Stimulated activated CD8-positive, alpha-beta memory T cell treated with anti-CD3 and anti-CD28 coated beads, Interleukin-15, amount 100 ng/mL, for 4 hours (primary cell): ENCODE measurements around the gene CTXND2.
"Not testable (repeated sequence)": the region's sequence is repeated elsewhere in the genome, so short reads cannot be mapped to it uniquely, and the experiment has no call there.

Experiments used
- DNase-seq, 2 donors: peaks; one replicate each; pipeline ENCODE4 v3.0.0-alpha.2; 2020; ENCODE audit warnings: low read depth in 2 of 2

Gene CTXND2

DNA sequence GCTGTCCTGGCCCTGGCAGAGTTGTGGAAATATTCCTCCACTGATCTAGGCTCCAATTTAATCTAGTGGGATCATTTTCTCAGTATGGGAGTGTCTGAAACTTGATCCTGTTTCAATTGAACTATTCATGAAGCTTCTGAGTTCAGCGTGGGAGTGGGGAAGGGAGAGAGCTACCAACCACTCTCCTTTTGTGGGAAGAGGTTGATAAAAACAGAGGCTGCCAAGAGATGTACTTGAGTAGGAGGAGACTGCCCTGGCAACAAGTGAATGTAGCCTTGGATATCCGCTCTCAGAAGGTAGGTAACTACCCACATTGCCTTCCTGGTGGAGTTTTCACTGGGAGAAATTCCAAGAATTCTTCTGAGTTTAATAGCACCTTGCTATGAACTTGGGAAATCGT, at the start of gene CTXND2:
CTXND2 (plus strand) TSS at position 119 of the 400 bp plus-strand sequence. CDS start 25,179 bp downstream, outside the sequence.
- no peak for DNase-seq

DNA sequence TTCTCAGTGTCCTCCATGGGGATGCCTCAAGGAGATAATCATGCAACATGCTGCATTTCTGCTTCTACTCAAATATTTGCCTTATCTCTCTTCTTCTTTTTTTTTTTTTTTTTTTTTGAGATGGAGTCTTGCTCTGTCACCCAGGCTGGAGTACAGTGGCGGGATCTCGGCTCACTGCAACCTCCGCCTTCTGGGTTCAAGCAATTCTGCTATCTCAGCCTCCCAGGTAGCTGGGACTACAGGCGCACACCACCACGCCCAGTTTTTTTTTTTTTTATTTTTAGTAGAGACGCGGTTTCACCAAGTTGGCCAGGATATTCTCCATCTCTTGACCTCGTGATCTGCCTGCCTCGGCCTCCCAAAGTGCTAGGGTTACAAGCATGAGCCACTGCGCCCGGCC, 46.1 kb upstream of the CTXND2 start:
- not testable (repeated sequence) for DNase-seq

DNA sequence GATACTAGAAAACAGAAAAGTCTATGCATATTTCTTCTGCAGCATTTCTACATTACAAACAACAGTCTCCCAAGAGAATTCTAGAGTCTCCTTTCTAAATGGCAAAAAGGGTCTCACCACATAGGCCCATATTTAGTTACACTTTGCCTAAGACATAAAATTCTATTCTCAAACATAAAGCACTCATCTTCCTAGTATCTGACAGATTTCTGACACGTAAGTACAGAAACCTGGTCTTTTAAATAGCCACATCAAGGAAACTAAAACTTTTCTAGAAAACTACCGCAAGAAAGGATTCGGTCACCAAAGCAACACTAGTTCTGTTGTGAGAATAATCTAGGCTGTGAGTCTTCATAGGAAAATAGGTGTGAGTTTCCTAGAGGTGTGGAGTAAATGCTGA, 45.3 kb upstream of the CTXND2 start:
- DNase-seq: no peak

DNA sequence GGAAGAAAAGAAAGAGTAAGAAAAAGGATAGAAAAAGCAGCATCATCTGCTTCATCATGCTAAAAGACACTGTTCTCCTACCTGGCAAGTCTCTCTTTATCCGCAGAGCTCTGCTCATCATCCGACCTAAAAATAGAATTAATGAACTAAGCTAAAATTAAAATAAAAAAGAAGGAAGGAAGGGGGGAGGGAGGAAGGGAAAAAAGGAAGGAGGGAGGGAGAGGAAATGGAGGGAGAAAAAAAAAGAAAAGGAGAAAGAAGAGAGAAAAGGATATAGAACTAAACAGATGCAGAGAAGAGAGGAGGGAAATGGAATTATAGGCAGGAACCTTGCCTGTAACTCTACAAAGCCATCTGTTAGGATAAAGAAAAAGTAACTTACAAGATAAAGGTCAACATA, 44.6 kb upstream of the CTXND2 start:
- DNase-seq: no peak

DNA sequence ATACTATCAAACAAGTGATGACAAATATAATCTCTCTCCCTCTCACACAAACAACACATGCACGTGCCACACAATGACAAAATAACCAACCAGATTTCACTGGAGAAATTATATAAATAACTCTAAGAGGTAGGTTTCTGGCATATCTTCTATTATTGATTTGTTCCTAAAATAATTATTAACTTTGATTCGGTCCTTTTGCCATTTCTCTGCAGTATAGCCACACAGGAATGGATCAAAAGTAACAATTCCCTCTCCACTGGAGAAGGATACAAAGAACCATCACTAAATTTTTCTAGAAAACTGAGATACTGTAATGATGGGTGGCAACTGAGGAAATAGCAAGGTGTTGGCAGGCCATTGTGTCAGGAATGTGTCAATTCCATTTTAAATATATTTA, 44.0 kb upstream of the CTXND2 start:
- no peak for DNase-seq

DNA sequence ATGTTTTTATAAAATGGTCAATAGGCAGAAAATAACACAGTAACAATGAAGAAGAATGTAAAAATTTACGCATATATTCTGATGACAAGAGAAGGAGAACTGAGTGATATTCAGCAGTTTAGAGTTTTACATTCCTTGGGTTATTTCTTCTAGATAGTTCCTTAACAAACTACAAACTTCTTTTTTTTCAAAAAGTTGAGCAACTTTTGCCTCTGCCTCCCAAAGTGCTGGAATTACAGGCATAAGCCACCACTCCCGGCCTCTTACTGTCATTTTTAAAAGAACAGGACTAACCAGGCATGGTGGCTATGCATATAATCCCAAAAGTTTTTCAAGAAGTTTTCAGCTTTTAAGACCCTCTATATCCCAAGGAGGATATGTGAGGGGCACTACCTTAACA, 43.5 kb upstream of the CTXND2 start:
- DNase-seq: no peak

DNA sequence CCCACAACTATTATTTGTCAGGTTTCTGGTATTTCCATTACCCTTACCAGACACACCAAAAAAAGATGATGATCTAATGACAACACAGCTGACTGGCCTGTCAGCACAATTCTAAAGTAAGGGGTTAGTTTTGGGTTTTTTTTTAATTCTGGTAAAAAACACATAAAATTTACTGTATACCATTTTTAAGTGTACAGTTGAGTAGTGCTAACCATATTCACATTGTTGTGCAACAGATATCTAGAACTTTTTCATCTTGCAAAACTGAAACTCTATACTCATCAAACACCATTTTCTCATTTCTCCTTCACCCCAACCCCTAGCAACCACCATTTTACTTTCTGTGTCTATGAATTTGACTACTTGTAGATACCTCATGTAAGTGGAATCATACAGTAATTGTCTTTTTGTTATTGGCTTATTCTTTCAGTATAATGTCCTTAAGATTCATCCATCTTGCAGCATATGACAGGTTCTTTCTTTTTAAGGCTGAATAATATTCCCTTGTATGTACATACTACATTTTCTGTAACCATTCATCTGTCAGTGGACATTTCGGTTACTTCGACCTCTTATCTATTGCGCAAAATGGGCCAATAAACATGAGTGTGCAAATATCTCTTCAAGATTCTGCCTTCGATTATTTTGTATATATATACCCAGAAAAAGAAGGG, 40.3 kb upstream of the CTXND2 start:
- no peak for DNase-seq

DNA sequence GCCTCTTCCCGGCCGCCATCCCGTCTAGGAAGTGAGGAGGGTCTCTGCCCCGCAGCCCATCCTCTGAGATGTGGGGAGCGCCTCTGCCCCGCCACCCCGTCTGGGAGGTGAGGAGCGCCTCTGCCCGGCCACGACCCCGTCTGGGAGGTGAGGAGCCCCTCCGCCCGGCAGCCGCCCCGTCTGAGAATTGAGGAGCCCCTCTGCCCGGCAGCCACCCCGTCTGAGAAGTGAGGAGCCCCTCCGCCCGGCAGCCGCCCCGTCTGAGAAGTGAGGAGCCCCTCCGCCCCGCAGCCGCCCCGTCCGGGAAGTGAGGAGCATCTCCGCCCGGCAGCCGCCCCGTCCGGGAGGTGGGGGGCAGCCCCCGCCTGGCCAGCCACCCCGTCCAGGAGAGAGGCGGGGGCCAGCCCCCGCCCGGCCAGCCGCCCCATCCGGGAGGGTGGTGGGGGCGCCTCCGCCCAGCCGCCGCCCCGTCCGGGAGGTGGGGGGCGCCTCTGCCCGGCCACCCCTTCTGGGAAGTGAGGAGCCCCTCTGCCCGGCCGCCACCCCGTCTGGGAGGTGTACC, 36.1 kb upstream of the CTXND2 start:
- DNase-seq: not testable (repeated sequence)

DNA sequence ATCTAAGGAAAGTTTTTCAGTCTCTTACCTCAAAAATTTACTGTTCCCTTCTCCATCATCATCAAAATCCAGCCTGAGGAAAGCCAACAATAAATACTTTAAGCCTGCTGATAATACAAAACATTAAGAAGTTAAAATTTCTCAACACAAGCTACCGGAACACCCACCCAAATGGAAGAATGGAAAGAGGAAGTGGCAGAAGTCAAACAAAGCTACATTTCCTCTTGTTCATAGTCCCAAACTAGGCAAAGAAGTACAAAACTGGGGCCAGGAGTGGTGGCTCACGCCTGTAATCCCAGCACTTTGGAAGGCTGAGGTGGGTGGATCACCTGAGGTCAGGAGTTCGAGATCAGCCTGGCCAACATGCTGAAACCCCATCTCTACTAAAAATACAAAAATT, 34.2 kb upstream of the CTXND2 start:
- not testable (repeated sequence) for DNase-seq

DNA sequence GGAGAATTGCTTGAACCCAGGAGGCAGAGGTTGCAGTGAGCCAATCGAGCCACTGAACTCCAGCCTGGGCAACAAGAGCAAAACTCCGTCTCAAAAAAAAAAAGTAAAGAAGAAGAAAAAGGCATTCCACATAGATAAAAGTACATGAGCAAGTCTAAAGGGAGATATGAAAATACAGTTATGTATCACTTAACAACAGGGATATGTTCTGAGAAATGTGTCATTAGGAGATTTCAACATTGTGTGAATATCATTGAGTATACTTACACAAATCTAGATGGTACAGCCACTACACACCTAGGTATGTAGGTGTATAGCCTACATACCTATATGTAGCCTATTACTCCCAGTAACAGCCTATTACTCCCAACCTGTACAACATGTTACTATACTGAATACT, 23.2 kb upstream of the CTXND2 start:
- no peak for DNase-seq

DNA sequence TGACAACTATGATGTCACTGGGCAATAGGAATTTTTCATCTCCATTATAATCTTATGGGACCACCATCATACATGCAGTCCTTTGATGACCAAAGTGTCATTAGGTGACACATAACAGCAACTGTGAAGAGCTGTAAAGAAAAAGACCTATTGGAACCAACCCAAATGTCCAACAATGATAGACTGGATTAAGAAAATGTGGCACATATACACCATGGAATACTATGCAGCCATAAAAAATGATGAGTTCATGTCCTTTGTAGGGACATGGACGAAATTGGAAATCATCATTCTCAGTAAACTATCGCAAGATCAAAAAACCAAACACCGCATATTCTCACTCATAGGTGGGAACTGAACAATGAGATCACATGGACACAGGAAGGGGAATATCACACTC, 22.7 kb upstream of the CTXND2 start:
- not testable (repeated sequence) for DNase-seq

DNA sequence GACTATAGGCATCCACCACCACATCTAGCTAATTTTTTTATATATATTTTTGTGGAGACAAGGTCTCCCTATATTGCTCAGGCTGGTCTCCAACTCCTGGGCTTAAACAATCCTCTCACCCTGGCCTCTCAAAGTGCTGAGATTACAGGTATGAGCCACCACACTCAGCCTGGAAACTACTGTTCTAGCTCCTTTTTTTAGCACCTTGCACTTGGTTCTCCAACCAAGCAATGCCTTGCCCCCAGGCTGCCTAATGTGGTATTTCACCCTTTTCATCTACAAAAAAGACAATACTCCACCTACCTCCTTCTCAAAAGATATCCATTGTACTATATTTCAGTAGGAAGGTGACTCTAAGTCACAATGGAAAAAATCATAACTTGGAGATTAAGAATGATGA, 17.3 kb upstream of the CTXND2 start:
- no peak for DNase-seq

DNA sequence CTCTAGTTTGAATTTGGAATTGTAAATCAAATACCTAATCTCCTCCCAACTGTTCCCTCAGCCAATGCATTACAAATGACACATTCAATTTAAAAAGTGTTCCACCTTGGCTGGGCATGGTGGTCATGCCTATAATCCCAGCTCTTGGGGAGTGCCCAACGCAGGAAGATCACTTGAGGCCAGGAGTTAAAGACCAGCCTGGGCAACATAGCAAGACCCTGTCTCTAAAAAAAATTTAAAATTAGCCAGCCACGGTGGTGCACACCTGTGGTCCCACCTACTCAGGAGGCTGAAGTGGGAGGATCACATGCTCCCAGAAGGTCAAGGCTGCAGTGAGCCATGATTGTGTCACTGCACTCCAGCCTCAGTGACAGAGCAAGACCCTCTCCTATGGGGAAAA, 14.4 kb upstream of the CTXND2 start:
- DNase-seq: no peak

DNA sequence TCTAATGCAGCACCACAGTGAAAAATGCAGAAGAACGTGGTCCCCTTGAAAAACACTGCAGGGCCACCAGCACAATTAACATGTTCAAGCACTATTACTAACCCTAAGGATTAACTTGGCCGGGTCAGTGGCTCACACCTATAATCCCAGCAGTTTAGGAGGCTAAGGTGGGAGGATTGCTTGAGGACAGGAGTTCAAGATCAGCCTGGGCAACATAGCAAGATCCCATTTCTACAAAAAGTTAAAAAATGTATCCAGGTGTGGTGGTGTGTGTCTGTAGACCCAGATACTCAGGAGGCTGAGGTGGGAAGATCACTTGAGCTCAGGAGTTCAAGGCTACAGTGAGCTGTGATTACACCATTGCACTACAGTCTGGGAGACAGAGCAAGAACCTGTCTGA, 13.4 kb upstream of the CTXND2 start:
- DNase-seq: no peak

DNA sequence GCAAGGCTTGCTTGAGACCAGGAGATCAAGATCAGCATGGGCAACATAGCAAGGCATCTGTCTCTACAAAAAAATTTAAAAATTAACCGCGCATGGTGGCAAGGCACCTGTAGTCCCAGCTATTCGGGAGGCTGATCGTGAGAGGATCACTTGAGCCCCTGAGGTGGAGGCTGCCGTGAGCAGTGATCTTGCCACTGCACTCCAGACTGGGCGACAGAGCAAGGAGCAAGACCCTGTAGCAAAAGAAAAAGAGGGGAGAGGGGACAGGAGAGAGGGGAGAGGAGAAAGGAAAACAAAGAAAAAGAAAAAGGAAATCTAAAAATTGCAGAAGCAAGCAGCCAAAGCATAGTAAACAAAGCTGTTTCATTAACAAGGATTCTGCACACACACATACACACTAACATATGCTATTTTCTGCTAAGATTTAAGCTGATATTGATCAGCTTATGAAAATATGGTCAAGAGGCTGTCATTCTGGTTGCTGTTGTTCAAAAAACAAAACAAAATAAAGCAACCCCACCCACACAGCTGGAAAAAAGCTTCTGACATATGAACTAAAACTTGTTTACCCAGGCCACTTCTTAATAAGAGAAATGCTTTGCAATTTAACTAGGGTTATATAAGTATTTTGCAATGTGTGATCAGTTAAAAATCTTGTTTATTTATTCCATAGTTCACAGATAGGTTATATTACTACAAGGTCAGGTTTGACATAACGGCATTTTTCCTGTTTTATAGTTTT, 12.3 kb upstream of the CTXND2 start:
- DNase-seq: no peak

DNA sequence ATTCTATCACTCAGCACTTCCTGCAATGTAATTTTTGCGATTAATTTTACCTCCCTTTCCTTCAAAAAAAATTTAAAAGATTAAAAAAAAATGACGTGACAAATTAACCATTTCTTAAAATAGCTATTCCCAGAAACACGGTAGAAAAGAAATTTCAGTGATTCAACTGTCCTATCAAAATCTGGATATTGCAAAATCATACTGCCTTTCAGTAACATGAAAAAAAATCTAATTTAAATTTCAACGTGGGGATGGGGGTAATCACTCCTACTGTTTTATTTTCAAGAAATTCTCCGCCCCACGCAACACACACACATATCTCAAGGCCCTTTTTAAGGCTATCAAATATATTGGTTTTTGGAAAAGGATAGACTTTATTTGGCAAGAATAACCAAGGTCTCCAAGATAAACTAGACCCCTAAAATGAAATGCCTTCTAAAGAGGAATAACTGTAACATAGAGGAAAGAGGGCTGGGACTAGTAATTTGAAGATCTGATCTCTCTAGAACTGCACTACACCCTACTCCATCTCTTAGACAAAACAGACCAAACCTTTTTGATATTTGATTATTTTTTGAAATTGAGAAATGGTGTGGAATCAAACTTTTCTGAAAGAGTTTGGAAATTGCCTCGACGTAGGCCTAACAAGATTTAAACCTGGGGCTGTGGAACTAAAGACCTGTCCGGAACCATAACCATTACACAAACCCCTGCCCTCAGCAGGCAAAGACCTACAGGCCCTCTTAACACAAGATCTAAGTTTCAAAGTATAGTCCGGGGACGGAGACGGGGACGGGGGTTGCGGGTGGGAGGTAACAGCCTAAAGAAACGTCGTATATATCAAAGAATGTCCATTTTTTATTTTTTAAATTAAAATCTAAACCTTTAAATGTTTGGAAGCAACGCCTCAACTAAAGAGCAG, 11.5 kb upstream of the CTXND2 start:
- DNase-seq: no peak

DNA sequence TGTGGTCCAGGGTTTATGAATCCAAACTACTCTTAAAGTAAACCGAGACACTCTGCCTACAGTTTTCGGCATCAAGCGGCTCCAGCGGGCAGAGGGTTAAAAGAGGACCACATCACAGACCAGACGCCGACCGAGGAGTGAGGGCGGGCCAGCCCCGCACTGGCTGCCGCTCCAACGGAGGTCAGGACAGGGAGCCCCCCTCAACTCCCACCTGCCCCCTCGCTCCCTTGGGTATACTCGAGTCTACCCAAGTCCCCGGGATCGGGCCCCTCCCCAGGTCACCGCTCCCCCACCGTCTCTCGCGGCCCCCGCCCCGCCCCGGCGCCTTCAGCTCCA, 10.8 kb upstream of the CTXND2 start:
- peak in 1 of 2 donors; percentile 11 for DNase-seq

DNA sequence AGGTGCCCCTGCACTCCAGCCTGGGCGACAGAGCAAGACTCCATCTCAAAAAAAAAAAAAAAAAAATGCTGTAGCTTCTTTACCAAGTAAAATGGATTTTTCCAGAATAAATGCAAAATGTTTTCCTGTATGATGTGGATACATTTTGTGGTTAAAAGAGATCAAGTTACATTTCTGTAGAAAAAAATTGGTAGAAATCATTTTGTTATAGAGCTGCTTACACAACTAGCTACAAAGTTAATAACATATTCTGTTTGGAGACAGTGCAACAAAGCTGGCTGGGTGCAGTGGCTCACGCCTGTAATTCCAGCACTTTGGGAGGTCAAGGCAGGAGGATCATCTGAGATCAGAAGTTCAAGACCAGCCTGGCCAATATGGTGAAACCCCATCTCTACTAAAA, 8.0 kb upstream of the CTXND2 start:
- DNase-seq: not testable (repeated sequence)

DNA sequence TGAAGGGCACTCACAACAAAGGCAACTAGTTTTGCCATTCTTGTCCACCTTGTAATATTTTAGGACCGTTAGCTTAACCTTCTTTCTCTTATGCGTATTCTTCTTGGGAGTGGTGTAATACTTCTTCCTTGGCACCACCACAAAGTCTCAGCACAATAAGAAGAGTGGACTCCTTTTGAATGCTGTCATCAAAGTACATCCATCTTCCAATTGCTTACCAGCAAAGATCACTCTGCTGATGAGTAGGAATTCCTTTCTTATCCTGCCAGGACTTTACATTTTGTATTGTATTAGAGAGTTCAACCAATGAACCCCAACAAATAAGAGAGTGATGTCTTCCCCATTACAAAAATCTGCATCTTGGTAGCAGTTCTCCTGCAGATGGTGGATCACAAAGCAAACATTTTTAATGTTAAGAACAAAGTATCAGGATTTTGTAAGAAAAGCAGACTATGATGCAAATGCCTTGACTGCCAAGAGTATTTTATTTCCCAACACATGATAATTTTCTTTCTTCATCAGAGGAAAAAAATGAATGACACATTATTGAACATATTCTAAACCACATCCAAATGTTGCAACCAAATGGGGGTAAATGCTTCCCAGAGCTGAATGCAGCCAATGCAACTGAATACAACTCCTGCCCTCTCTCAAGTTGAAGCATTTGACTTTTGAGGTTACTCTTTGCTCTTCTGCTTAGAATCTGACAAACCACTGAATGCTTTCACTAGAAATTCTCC, 5.4 kb upstream of the CTXND2 start:
- DNase-seq: no peak

DNA sequence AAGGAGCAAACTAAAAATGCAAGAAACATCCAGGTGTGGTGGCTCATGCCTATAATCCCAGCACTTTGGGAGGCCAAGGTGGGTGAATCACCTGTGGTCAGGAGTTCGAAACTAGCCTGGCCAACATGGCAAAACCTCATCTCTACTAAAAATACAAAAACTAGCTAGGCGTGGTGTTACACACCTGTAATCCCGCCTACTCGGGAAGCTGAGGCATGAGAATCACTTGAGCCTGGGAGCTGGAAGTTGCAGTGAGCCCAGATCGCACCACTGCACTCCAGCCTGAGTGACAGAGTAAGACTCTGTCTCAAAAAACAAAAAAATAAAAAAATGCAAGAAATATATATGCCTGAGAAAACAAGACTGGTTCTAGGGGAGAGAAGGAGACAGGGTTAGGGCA, 3.8 kb upstream of the CTXND2 start:
- not testable (repeated sequence) for DNase-seq

DNA sequence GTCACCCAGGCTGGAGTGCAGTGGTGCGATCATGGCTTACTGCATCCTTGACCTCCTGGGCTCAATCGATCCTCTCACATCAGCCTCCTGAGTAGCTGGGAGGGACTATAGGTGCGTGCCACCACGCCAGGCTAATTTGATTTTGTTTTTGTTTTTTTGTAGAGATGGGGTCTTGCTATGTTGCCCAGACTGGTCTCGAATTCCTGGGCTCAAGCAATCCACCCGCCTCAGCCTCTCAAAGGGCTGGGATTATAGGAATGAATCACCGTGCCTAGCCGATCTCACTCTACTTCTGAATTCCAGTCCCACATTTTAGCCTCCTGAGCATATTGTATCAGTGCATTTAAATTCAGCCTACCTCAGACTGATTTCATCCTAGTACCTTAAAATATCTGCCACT, 1.8 kb downstream of the CTXND2 start:
- DNase-seq: no peak

DNA sequence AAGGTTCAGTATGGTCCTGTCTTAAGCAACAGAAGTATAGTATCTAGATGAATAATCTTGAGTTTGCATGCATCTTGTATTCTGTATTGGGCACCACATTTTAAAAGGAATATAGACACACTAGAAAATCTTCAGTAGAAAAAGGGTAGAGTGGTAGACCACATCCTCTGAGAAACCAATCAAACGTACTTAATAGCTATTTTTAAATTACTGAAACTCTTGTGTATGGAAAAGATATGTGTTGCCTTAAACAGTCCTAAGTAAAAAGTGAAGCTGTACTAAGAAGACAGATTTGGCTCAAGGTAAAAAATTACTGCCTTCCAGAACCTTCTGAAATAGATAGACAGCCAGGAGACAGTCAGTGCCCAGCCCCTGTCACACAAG, 3.1 kb downstream of the CTXND2 start:
- DNase-seq: no peak
